Neural cell (in vitro differentiated cells): ENCODE results near the gene EEF1B2. TPM values are rescaled to one million over a fixed set of nuclear protein-coding genes. Genes with fewer than 3 reads are reported as not detected.

ENCODE experiments used
- H2AFZ ChIP-seq: fragments of 200-600, 300-800 bp; sonication (generic), shearing (Covaris generic); 2 replicates; pipeline ENCODE4 v1.6.0; 2014; ENCODE audit warnings: low read depth, mild to moderate bottlenecking, antibody characterized with exemption, low read length, moderate library complexity
- H3F3A ChIP-seq: fragments of 200-600 bp; shearing (Covaris generic); 2 replicates; pipeline ENCODE4 v1.6.1; 2016; ENCODE audit warnings: mild to moderate bottlenecking, moderate library complexity, mixed read lengths, antibody characterized with exemption, low read length; ENCODE audit not compliant: insufficient read depth, poor library complexity, severe bottlenecking
- H3K27ac ChIP-seq: fragments of 200-600, 300-800 bp; sonication (generic), shearing (Covaris generic); 2 replicates; pipeline ENCODE4 v1.5.1; 2014; ENCODE audit warnings: mild to moderate bottlenecking, low read length, moderate library complexity
- H3K27me3 ChIP-seq: fragments of 300-800, 200-600 bp; sonication (generic), shearing (Covaris generic); 2 replicates; pipeline ENCODE4 v1.6.0; 2014; ENCODE audit warnings: mild to moderate bottlenecking, low read depth, low read length, moderate library complexity; ENCODE audit not compliant: insufficient read depth
- H3K36me3 ChIP-seq: fragments of 300-800, 200-600 bp; sonication (generic), shearing (Covaris generic); 2 replicates; pipeline ENCODE4 v1.5.1; 2014; ENCODE audit warnings: mild to moderate bottlenecking, antibody characterized with exemption, low read length, moderate library complexity; ENCODE audit not compliant: insufficient read depth
- H3K4me2 ChIP-seq: fragments of 300-800, 200-600 bp; sonication (generic), shearing (Covaris generic); 2 replicates; pipeline ENCODE4 v1.6.0; 2014; ENCODE audit warnings: mild to moderate bottlenecking, low read length
- H3K4me3 ChIP-seq: fragments of 300-800, 200-600 bp; sonication (generic), shearing (Covaris generic); 2 replicates; pipeline ENCODE4 v1.5.1; 2014; ENCODE audit warnings: mild to moderate bottlenecking, low read length, moderate library complexity
- H3K79me2 ChIP-seq: fragments of 200-600 bp; shearing (Covaris generic); replicated peaks from 2 replicates; pipeline ENCODE4 v1.6.0; 2014; ENCODE audit warnings: mild to moderate bottlenecking, low read length, moderate library complexity; ENCODE audit not compliant: insufficient read depth
- H3K9ac ChIP-seq: fragments of 300-800, 200-600 bp; sonication (generic), shearing (Covaris generic); 2 replicates; pipeline ENCODE4 v1.6.1; 2016; ENCODE audit warnings: mild to moderate bottlenecking, low read length, mixed read lengths
- H3K9me2 ChIP-seq: fragments of 200-600 bp; shearing (Covaris generic); 2 replicates; pipeline ENCODE4 v1.6.1; 2016; ENCODE audit warnings: mild to moderate bottlenecking, low read length, mixed read lengths; ENCODE audit not compliant: insufficient read depth
- H3K9me3 ChIP-seq: fragments of 200-600, 300-800 bp; sonication (generic), shearing (Covaris generic); 2 replicates; pipeline ENCODE4 v1.6.1; 2016; ENCODE audit warnings: mild to moderate bottlenecking, mixed run types, low read length, moderate library complexity, mixed read lengths
- H4K20me1 ChIP-seq: fragments of 200-600 bp; shearing (Covaris generic); 2 replicates; pipeline ENCODE4 v1.6.1; 2016; ENCODE audit warnings: mild to moderate bottlenecking, mixed run types; ENCODE audit not compliant: insufficient read depth
- CTCF ChIP-seq: fragments of 450-650 bp; IDR thresholded peaks from 2 replicates; pipeline ENCODE4 v1.5.1; 2014; ENCODE audit warnings: antibody characterized with exemption, mild to moderate bottlenecking, moderate library complexity; ENCODE audit not compliant: poor library complexity, severe bottlenecking
- EP300 ChIP-seq: fragments of 450-650 bp; conservative IDR thresholded peaks from 2 replicates; pipeline ENCODE4 v1.6.1; 2014; ENCODE audit warnings: antibody characterized with exemption, mild to moderate bottlenecking, moderate library complexity; ENCODE audit not compliant: poor library complexity, severe bottlenecking
- EZH2 ChIP-seq: fragments of 200-600, 300-800 bp; shearing (Covaris generic), sonication (generic); IDR thresholded peaks from 2 replicates; pipeline ENCODE4 v1.6.1; 2014; ENCODE audit warnings: antibody characterized with exemption, low read length, borderline replicate concordance, mild to moderate bottlenecking; ENCODE audit not compliant: insufficient read depth, poor library complexity, severe bottlenecking
- MXI1 ChIP-seq: fragments of 450-650 bp; conservative IDR thresholded peaks from 2 replicates; pipeline ENCODE4 v1.6.1; 2014; ENCODE audit warnings: antibody characterized with exemption, mild to moderate bottlenecking; ENCODE audit not compliant: poor library complexity, severe bottlenecking
- POLR2AphosphoS5 ChIP-seq: IDR thresholded peaks from 2 replicates; pipeline ENCODE4 v1.6.1; 2012
- RAD21 ChIP-seq: fragments of 450-650 bp; conservative IDR thresholded peaks from 2 replicates; pipeline ENCODE4 v1.6.1; 2014; ENCODE audit warnings: antibody characterized with exemption, mild to moderate bottlenecking, moderate library complexity
- REST ChIP-seq: IDR thresholded peaks from 2 replicates; pipeline ENCODE4 v1.6.1; 2012; ENCODE audit warnings: borderline replicate concordance
- SMC3 ChIP-seq: fragments of 450-650 bp; conservative IDR thresholded peaks from 2 replicates; pipeline ENCODE4 v1.6.1; 2014; ENCODE audit warnings: antibody characterized with exemption, mild to moderate bottlenecking, moderate library complexity; ENCODE audit not compliant: poor library complexity
- TAF1 ChIP-seq: IDR thresholded peaks from 2 replicates; pipeline ENCODE4 v1.6.1; 2012; ENCODE audit warnings: low read depth
- polyA minus RNA-seq: library from RNA; depleted of rRNA, polyadenylated mRNA; stranded (reverse); fragments of >200 nt; gene quantifications from 2 replicates; pipeline ENCODE4 v1.2.3, GENCODE V29; 2014
- polyA plus RNA-seq: library from polyadenylated mRNA; depleted of rRNA; stranded (reverse); fragments of >200 nt; gene quantifications from 2 replicates; pipeline ENCODE4 v1.2.3, GENCODE V29; 2014

EEF1B2 gene
- polyA plus RNA-seq (454 and 551 TPM in 2 replicates), polyA minus RNA-seq (175 and 194 TPM in 2 replicates)

- peak within 1 kb of the TSS; percentile 88 for H2AFZ ChIP-seq
- no peaks in the 10 kb centered on the region for H3K27me3 ChIP-seq
- peaks cover 48% of the 10 kb centered on the region for H3K79me2 ChIP-seq
- no peaks in the 10 kb centered on the region for H3F3A ChIP-seq
- H3K9me3 ChIP-seq, result no peaks in the 10 kb centered on the region
- no peaks in the 10 kb centered on the region for H3K9me2 ChIP-seq
- TF ChIP-seq CTCF, result peak; percentile 12
- TF ChIP-seq EZH2, result no peak
- peak; percentile 87 for TF ChIP-seq POLR2AphosphoS5
- peak; percentile 96 for TF ChIP-seq MXI1
- TF ChIP-seq RAD21, result no peak
- TF ChIP-seq REST, result peak; percentile 84
- TF ChIP-seq SMC3, result no peak
- peak; percentile 75 for TF ChIP-seq TAF1
- peak; percentile 64 for TF ChIP-seq EP300
- H3K9ac ChIP-seq, result peak within 1 kb of the TSS; percentile 94
- peak within 1 kb of the TSS; percentile 78 for H3K4me3 ChIP-seq
- H3K4me2 ChIP-seq, result peak within 1 kb of the TSS; percentile 98
- H3K27ac ChIP-seq, result peak within 1 kb of the TSS; percentile 94
- peaks cover 4% of the 10 kb centered on the region for H3K36me3 ChIP-seq
- no peaks in the 10 kb centered on the region for H4K20me1 ChIP-seq
Observed at GRCh38 chr2:206159346-206160124, at the start of gene EEF1B2, which contains the start of gene NDUFS1. Gene EEF1B2, plus strand, starts transcription at chr2:206159895. Its CDS starts 85 bp downstream, at chr2:206159980. Gene NDUFS1, minus strand, starts transcription at chr2:206159444. Its CDS starts 5,766 bp downstream, at chr2:206153678.

GRCh38 chr2:206112108-206112507 is 47.6 kb upstream of the EEF1B2 start:
- H3K27ac ChIP-seq, result no peak overlapping the region
- H3K9me2 ChIP-seq, result no peaks in the 10 kb centered on the region
- no peaks in the 10 kb centered on the region for H3K79me2 ChIP-seq
- no peak for TF ChIP-seq MXI1
- TF ChIP-seq REST, result no peak
- H3K9me3 ChIP-seq, result no peaks in the 10 kb centered on the region
- no peak overlapping the region for H2AFZ ChIP-seq
- no peaks in the 10 kb centered on the region for H3K36me3 ChIP-seq
- no peak overlapping the region for H3K4me3 ChIP-seq
- no peaks in the 10 kb centered on the region for H4K20me1 ChIP-seq
- H3F3A ChIP-seq, result no peaks in the 10 kb centered on the region
- H3K9ac ChIP-seq, result no peak overlapping the region
- no peak overlapping the region for H3K4me2 ChIP-seq
- H3K27me3 ChIP-seq, result no peaks in the 10 kb centered on the region
